Gastrocnemius medialis (tissue), 4 donors: ENCODE results near the gene WNT9A.

Experiments used
- CTCF ChIP-seq, 5 experiments: fragments of 450-650 bp in 3 of 5; fragments of 200-600 bp in 2 of 5; sonication (generic) in 2 of 5; IDR thresholded peaks in 4 of 5; conservative IDR thresholded peaks in 1 of 5; 1 replicate in 4 of 5; 2 replicates in 1 of 5; pipeline ENCODE4 v1.5.1; 2016 to 2019; ENCODE audit warnings: antibody characterized with exemption in 5 of 5, mild to moderate bottlenecking in 3 of 5, moderate library complexity in 3 of 5
- POLR2A ChIP-seq, 2 donors: fragments of 450-650 bp; IDR thresholded peaks; one replicate each; pipeline ENCODE4 v1.6.1; 2017; ENCODE audit warnings: antibody characterized with exemption in 2 of 2, mild to moderate bottlenecking in 2 of 2, moderate library complexity in 2 of 2

GRCh38 chr1:227958617-227959324, 11.0 kb upstream of the WNT9A start:
- no peak for TF ChIP-seq CTCF (IDR thresholded peaks at IDR 0.05 in 4 of 5, conservative IDR thresholded peaks at IDR 0.05 in 1 of 5)
- TF ChIP-seq POLR2A (IDR thresholded peaks at IDR 0.05), result no peak
